ENCODE measurements around the gene RGS3.

DNA sequence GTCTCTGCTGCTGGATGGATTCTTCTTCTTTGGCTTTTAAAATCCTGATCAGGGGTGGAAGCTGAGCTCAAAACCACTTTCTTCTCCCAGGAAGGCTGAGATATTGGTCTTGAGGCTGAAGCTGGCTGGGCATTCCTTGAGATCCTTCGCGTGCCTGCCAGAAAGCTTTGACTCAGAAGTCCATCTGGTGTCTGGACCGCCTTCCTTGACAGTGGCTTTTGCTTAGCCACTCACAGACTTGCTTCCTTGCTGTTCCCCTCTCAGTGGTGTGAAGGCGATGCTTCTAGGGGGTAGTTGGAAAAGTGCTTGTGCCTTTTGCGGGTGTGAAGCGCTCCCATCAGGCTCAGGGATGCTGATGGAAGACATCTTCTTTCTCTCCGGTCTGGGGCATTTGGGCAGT lies 45.9 kb downstream of the RGS3 start:
- TF ChIP-seq, protein P1, sequence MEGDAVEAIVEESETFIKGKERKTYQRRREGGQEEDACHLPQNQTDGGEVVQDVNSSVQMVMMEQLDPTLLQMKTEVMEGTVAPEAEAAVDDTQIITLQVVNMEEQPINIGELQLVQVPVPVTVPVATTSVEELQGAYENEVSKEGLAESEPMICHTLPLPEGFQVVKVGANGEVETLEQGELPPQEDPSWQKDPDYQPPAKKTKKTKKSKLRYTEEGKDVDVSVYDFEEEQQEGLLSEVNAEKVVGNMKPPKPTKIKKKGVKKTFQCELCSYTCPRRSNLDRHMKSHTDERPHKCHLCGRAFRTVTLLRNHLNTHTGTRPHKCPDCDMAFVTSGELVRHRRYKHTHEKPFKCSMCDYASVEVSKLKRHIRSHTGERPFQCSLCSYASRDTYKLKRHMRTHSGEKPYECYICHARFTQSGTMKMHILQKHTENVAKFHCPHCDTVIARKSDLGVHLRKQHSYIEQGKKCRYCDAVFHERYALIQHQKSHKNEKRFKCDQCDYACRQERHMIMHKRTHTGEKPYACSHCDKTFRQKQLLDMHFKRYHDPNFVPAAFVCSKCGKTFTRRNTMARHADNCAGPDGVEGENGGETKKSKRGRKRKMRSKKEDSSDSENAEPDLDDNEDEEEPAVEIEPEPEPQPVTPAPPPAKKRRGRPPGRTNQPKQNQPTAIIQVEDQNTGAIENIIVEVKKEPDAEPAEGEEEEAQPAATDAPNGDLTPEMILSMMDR (IDR thresholded peaks at IDR 0.05): no peak
- no peak for TF ChIP-seq POLR2A (IDR thresholded peaks at IDR 0.05)

All from gastroesophageal sphincter (tissue), 3 donors.